ENCODE results near the gene GNGT1.

Gene GNGT1

DNA sequence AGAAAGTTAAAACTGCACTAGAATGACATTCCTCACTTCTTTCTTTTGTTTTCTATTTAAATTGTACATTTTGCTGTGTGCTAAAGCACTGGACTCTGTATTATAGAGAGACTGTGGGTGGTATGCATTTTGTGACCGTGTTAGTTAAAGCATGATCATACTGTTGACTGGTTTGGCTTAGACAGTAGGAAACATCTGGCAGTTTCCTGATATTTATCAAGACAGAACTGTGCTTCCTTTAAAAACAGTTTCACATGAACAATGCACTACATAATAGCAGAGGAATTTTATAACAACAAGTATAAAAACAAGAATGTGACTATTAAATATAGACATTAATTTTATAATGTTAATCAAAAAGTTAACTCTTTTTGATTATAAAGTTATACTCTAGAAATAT lies 38.3 kb downstream of the GNGT1 start:
- DNase-seq = no peak

DNA sequence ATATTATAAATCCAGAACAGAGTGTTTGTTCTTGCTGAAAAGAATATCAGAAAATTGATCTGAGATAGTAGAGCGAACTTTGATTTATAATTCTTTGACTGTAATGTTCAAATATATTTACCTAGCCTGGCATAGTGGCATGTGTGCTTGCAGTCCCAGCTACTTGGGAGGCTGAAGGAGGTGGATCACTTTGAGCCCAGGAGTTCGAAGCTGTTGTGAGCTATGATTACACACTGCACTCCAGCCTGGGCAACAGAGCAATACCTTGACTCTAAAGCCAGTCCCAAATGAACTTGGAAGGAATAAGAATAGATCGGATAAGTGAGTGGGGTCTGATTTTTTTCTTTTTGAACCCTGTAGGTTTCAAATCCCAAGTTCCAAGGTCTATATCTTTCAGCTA lies 38.7 kb downstream of the GNGT1 start:
- DNase-seq = no peak

DNA sequence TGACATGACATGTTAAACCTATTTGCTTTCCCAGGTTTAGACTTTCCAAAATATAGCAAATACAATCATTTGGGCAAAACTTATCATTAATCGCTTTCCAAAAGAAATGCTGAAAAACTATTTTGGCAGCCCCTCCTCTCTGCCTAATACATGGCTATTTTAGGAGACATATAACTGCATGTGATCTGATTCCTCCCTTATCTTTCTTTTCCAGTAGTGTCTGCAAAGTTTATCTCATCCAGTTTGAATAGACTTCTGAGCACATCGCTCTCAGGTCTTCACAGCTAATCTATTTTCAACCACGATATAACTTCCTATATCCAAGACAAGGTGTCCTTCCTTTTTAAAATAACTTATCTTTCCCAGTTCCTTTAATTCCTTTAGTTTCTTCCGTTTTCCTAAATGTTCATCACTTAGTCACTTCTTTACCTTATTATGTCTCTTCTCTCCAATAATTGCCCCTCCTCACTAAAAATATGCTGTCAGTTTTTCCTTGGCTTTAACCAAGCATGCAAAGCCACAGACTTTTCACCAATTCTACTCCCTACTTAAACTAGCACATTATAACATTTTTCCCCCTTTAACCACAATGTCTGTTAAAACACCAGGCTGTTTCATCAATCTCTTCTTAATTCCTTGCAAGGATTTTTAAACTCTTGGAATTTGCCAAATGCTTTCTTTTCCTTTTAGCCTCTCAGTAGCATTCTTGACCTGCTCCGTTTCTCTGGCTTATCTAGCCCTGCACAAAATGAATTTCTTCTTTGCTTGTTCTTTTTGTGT lies 39.6 kb downstream of the GNGT1 start:
- DNase-seq = no peak

DNA sequence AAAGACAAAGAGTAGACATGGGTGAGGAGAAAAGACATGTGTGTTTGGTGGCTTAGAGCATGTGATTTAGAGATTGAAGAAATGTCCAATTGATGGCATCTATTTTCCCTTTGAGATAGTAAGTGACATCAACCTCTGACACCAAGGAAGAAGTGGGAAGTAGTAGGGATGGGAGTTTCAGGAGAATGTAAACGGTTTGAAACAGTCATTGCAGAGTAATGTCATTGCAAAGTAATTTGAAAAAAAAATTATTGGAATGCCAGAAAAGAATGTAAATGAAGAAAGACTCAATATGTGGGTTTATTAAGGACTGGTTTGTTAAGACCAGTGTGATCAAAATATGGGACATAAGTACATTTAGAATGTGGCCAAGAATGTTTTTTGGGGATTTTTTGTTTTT lies 41.7 kb downstream of the GNGT1 start:
- DNase-seq = no peak

DNA sequence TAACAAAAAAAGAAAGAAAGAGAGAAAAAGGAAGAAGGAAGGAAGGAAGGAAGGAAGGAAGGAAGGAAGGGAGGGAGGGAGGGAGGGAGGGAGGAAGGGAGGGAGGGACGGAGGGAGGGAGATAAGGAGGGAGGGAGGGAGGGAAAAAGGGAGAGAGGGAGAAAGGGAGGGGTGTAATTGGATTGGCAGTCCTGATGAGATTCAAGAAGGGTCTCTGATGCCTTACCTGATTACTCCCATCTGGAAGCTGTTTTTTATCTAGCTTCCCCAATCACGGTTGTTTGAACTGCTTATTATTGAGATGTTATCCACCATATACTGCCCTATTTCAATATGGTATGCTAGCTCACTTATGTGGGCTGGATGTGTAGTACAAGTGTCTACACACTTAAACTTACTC lies 42.5 kb downstream of the GNGT1 start:
- DNase-seq = no peak

DNA sequence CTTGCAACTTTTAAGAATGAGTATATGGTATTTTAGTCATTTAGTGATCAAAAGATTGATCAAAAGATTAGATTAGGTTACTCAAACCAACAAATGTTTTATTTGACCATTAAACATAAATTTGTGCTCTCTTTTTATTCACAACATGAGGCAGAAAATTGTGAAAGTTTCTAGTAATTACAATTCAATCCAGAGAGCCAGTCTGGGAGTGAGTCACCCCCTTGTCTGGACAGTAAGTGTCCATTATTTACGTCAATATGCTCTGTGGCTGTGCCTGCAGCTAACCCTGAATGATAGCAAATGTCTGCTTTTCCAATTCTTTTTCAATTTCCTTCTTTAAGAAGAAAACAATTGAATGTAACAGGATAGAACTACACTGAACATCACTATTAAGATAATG lies 43.1 kb downstream of the GNGT1 start:
- DNase-seq = no peak

DNA sequence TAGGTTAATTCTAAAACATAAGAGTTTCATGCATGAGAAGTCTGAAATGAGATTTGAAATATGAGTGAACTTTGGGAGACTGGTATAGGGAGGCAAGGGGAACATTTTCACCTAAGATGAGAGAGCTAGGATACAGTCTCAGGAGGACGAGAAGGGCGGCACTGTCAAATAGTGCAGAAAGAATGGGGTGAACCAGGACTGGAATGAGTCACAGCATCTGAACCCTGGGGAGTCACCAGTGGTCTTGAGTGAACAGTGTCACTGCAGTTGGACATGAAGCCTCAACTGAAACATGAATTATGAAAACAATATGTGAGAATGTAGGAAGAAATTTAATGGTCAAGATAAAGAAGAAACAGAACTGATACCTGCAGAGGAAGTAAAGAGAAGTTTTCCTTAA lies 48.9 kb downstream of the GNGT1 start:
- DNase-seq = no peak

DNA sequence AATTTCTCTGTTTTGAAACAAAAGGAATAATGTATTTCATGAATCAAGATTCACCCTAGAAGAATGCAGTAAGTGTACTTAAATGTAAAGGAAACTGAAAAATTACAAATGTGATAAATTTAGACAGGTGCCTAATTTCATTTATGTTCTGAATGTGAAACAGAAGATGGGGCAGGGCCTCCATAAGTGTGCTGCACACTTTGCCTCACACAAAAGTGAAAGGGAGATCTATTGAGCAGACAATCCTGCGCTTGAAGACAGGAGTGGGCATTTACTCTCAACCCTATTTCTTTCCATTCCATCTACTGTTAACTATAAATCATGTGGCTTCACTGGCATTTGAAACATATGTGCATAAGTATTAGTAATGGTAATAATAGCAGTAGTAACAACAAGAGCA lies 51.4 kb downstream of the GNGT1 start:
- DNase-seq = no peak

DNA sequence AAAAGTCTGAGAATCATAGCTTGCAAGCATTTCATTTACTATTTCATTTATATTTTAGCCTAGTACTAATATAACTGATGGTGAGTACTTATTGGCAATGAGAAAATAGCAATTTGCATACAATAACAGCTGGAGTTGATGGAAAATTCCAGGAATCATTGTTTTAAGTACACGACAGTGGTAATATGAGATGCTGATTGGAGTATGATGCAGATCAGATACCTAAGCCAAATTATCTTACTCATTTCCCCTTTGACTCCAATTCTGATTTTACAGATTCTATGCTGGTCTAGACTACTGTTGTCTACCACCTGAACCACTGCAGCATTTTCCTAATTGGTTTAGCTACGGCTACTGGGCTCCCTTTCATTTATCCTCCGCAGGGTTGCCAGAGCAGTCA lies 51.8 kb downstream of the GNGT1 start:
- no peak for DNase-seq

DNA sequence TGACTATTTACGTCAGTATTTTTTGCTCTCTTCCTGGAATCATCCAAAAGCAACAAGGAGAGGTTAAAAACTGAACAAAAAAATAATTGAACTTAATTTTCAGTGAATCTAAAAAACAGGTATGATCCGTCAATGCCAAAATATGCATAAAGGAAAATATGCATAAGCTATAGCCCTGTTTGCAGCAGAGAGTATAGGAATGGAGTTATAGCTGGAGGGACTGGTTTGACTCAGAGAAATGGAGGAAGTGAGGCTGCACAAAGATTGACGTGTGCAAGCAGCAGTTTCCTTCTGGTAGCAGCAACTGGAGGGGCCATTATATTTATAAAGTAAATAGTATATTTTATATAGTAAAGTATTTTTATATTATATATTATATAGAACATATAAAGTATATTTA lies 52.3 kb downstream of the GNGT1 start:
- no peak for DNase-seq

Measured in GF-D8 (cell line).